ENCODE data around the gene CDH20. TPM values are rescaled to one million over a fixed set of nuclear protein-coding genes. Genes with fewer than 3 reads are reported as not detected.

Gene CDH20
- total and polyA plus RNA-seq, 3 experiments from 2014 or later: 0.11 to 0.13 TPM; not detected in 1

- ChIA-PET CTCF (no interaction called here), POLR2A (no interaction called here)
- H3K36me3 Mint-ChIP-seq: no peaks in the 10 kb centered on the region
- Histone ChIP-seq H3K9me3 (ENCODE audit: low read length) (no peaks in the 10 kb centered on the region), H3K27ac (ENCODE audit: low read depth, low read length) (no peak overlapping the region), H3K27me3 (ENCODE audit: insufficient read depth, low read length, poor library complexity, severe bottlenecking) (no peaks in the 10 kb centered on the region), H3K4me1 (ENCODE audit: insufficient read depth, low read length) (no peaks in the 10 kb centered on the region), H3K36me3 (ENCODE audit: insufficient read depth, low read length) (no peaks in the 10 kb centered on the region), H3K4me3 (ENCODE audit: low read length) (no peak overlapping the region)
- peaks cover 0 to 7% (median 3%) of the 10 kb centered on the region in 5 donors for H3K9me3 Mint-ChIP-seq
- H3K4me1 Mint-ChIP-seq: no peaks in the 10 kb centered on the region
- H3K4me3 Mint-ChIP-seq: no peak overlapping the region
- no peak overlapping the region for H3K27ac Mint-ChIP-seq
- no peaks in the 10 kb centered on the region for H3K27me3 Mint-ChIP-seq
- no peak for DNase-seq
Measured at GRCh38 chr18:61308795-61309393, 24.3 kb upstream of the CDH20 start.

- peak in 1 of 5 donors; percentile 22 for DNase-seq
- Mint-ChIP-seq H3K4me1 (no peaks in the 10 kb centered on the region), H3K9me3 (peaks cover 0 to 4% (median 1%) of the 10 kb centered on the region in 5 donors), H3K27ac (no peak overlapping the region), H3K27me3 (no peaks in the 10 kb centered on the region), H3K4me3 (no peak overlapping the region), H3K36me3 (no peaks in the 10 kb centered on the region)
- Histone ChIP-seq H3K4me3 (ENCODE audit: low read length) (no peak overlapping the region), H3K36me3 (ENCODE audit: insufficient read depth, low read length) (no peaks in the 10 kb centered on the region), H3K9me3 (ENCODE audit: low read length) (no peaks in the 10 kb centered on the region), H3K27ac (ENCODE audit: low read depth, low read length) (no peak overlapping the region), H3K4me1 (ENCODE audit: insufficient read depth, low read length) (no peaks in the 10 kb centered on the region), H3K27me3 (ENCODE audit: insufficient read depth, low read length, poor library complexity, severe bottlenecking) (no peaks in the 10 kb centered on the region)
- CTCF ChIA-PET: no interaction called here
- POLR2A ChIA-PET: no interaction called here
Measured at GRCh38 chr18:61322265-61322873, 10.9 kb upstream of the CDH20 start.

- Mint-ChIP-seq H3K4me1 (no peaks in the 10 kb centered on the region), H3K36me3 (no peaks in the 10 kb centered on the region), H3K27me3 (no peaks in the 10 kb centered on the region), H3K9me3 (peaks cover 0 to 4% (median 2%) of the 10 kb centered on the region in 5 donors), H3K4me3 (no peak overlapping the region), H3K27ac (no peak overlapping the region)
- POLR2A ChIA-PET: no interaction called here
- CTCF ChIA-PET: no interaction called here
- no peak for DNase-seq
- no peaks in the 10 kb centered on the region for H3K36me3 ChIP-seq (ENCODE audit: insufficient read depth, low read length)
- no peak overlapping the region for H3K4me3 ChIP-seq (ENCODE audit: low read length)
- H3K9me3 ChIP-seq (ENCODE audit: low read length): no peaks in the 10 kb centered on the region
- H3K27ac ChIP-seq (ENCODE audit: low read depth, low read length): no peak overlapping the region
- H3K4me1 ChIP-seq (ENCODE audit: insufficient read depth, low read length): no peaks in the 10 kb centered on the region
- no peaks in the 10 kb centered on the region for H3K27me3 ChIP-seq (ENCODE audit: insufficient read depth, low read length, poor library complexity, severe bottlenecking)
Measured at GRCh38 chr18:61323951-61324350, 9.3 kb upstream of the CDH20 start.

GRCh38 chr18:61326407-61326806 lies 6.8 kb upstream of the CDH20 start:
- Histone ChIP-seq H3K9me3 (ENCODE audit: low read length) (no peaks in the 10 kb centered on the region), H3K36me3 (ENCODE audit: insufficient read depth, low read length) (no peaks in the 10 kb centered on the region), H3K4me1 (ENCODE audit: insufficient read depth, low read length) (no peaks in the 10 kb centered on the region), H3K27me3 (ENCODE audit: insufficient read depth, low read length, poor library complexity, severe bottlenecking) (no peaks in the 10 kb centered on the region), H3K27ac (ENCODE audit: low read depth, low read length) (no peak overlapping the region), H3K4me3 (ENCODE audit: low read length) (no peak overlapping the region)
- Mint-ChIP-seq H3K4me3 (no peak overlapping the region), H3K9me3 (peaks cover 0 to 6% (median 0%) of the 10 kb centered on the region in 5 donors), H3K36me3 (no peaks in the 10 kb centered on the region), H3K27me3 (no peaks in the 10 kb centered on the region), H3K4me1 (no peaks in the 10 kb centered on the region), H3K27ac (no peak overlapping the region)
- no peak for DNase-seq
- ChIA-PET POLR2A (no interaction called here), CTCF (no interaction called here)

- CTCF ChIA-PET: no interaction called here
- Mint-ChIP-seq H3K27me3 (peaks cover 6 to 14% of the 10 kb centered on the region in 2 donors), H3K27ac (no peak overlapping the region), H3K4me3 (no peak overlapping the region), H3K36me3 (no peaks in the 10 kb centered on the region), H3K4me1 (no peaks in the 10 kb centered on the region), H3K9me3 (peaks cover 0 to 9% (median 2%) of the 10 kb centered on the region in 5 donors)
- Histone ChIP-seq H3K4me3 (ENCODE audit: low read length) (no peak overlapping the region), H3K27ac (ENCODE audit: low read depth, low read length) (no peak overlapping the region), H3K4me1 (ENCODE audit: insufficient read depth, low read length) (no peaks in the 10 kb centered on the region), H3K9me3 (ENCODE audit: low read length) (no peaks in the 10 kb centered on the region), H3K36me3 (ENCODE audit: insufficient read depth, low read length) (no peaks in the 10 kb centered on the region), H3K27me3 (ENCODE audit: insufficient read depth, low read length, poor library complexity, severe bottlenecking) (no peaks in the 10 kb centered on the region)
- DNase-seq: no peak
- POLR2A ChIA-PET: no interaction called here
Measured at GRCh38 chr18:61329398-61329797, 3.8 kb upstream of the CDH20 start.

- CTCF ChIA-PET: no interaction called here
- POLR2A ChIA-PET: no interaction called here
Measured at GRCh38 chr18:61331051-61331450, 2.2 kb upstream of the CDH20 start.

GRCh38 chr18:61333746-61334490 lies 688 bp downstream of the CDH20 start:
- no peaks in the 10 kb centered on the region for H3K9me3 ChIP-seq (ENCODE audit: low read length)
- H3K4me1 ChIP-seq (ENCODE audit: insufficient read depth, low read length): no peaks in the 10 kb centered on the region
- H3K27ac ChIP-seq (ENCODE audit: low read depth, low read length): no peak overlapping the region
- no peak overlapping the region for H3K27ac Mint-ChIP-seq
- H3K27me3 Mint-ChIP-seq: peaks cover 17 to 26% of the 10 kb centered on the region in 2 donors
- H3K36me3 Mint-ChIP-seq: no peaks in the 10 kb centered on the region
- POLR2A ChIA-PET: no interaction called here
- CTCF ChIA-PET: no interaction called here
- DNase-seq: no peak
- peaks cover 2 to 10% (median 6%) of the 10 kb centered on the region in 5 donors for H3K9me3 Mint-ChIP-seq
- no peaks in the 10 kb centered on the region for H3K27me3 ChIP-seq (ENCODE audit: insufficient read depth, low read length, poor library complexity, severe bottlenecking)
- H3K4me3 Mint-ChIP-seq: peak overlapping the region in 2 of 7 donors; percentile 62 to 73
- no peaks in the 10 kb centered on the region for H3K36me3 ChIP-seq (ENCODE audit: insufficient read depth, low read length)
- H3K4me1 Mint-ChIP-seq: no peaks in the 10 kb centered on the region
- no peak overlapping the region for H3K4me3 ChIP-seq (ENCODE audit: low read length)

More at GRCh38 chr18:61331051-61331450, 2.2 kb upstream of the CDH20 start:
- peaks cover 0 to 12% (median 2%) of the 10 kb centered on the region in 5 donors for H3K9me3 Mint-ChIP-seq
- H3K27ac Mint-ChIP-seq: no peak overlapping the region
- no peaks in the 10 kb centered on the region for H3K36me3 Mint-ChIP-seq
- H3K9me3 ChIP-seq (ENCODE audit: low read length): no peaks in the 10 kb centered on the region
- H3K27ac ChIP-seq (ENCODE audit: low read depth, low read length): no peak overlapping the region
- H3K27me3 ChIP-seq (ENCODE audit: insufficient read depth, low read length, poor library complexity, severe bottlenecking): no peaks in the 10 kb centered on the region
- H3K4me1 Mint-ChIP-seq: no peaks in the 10 kb centered on the region
- no peaks in the 10 kb centered on the region for H3K4me1 ChIP-seq (ENCODE audit: insufficient read depth, low read length)
- H3K4me3 ChIP-seq (ENCODE audit: low read length): no peak overlapping the region
- no peak for DNase-seq
- H3K36me3 ChIP-seq (ENCODE audit: insufficient read depth, low read length): no peaks in the 10 kb centered on the region
- H3K27me3 Mint-ChIP-seq: peaks cover 14 to 21% of the 10 kb centered on the region in 2 donors
- no peak overlapping the region for H3K4me3 Mint-ChIP-seq

GRCh38 chr18:61334491-61334850 lies 1.2 kb downstream of the CDH20 start:
- ChIA-PET POLR2A (no interaction called here), CTCF (no interaction called here)
- Histone ChIP-seq H3K4me1 (ENCODE audit: insufficient read depth, low read length) (no peaks in the 10 kb centered on the region), H3K27me3 (ENCODE audit: insufficient read depth, low read length, poor library complexity, severe bottlenecking) (no peaks in the 10 kb centered on the region), H3K9me3 (ENCODE audit: low read length) (no peaks in the 10 kb centered on the region), H3K27ac (ENCODE audit: low read depth, low read length) (no peak overlapping the region), H3K36me3 (ENCODE audit: insufficient read depth, low read length) (no peaks in the 10 kb centered on the region), H3K4me3 (ENCODE audit: low read length) (no peak overlapping the region)
- no peak for DNase-seq
- peak overlapping the region in 3 of 7 donors; percentile 62 to 73 (median 73) for H3K4me3 Mint-ChIP-seq
- peaks cover 2 to 10% (median 6%) of the 10 kb centered on the region in 5 donors for H3K9me3 Mint-ChIP-seq
- H3K27ac Mint-ChIP-seq: no peak overlapping the region
- no peaks in the 10 kb centered on the region for H3K4me1 Mint-ChIP-seq
- H3K36me3 Mint-ChIP-seq: no peaks in the 10 kb centered on the region
- H3K27me3 Mint-ChIP-seq: peaks cover 17 to 26% of the 10 kb centered on the region in 2 donors
